Vagina (tissue), 2 donors: ENCODE measurements around the gene GGA1.

Experiments
- CTCF ChIP-seq, 3 experiments: fragments of 450-650 bp in 2 of 3; fragments of 200-600 bp in 1 of 3; sonication (generic) in 1 of 3; IDR thresholded peaks; one replicate each; pipeline ENCODE4 v1.5.1; 2017 to 2019; ENCODE audit warnings: antibody characterized with exemption in 3 of 3, mild to moderate bottlenecking in 2 of 3, moderate library complexity in 2 of 3
- POLR2A ChIP-seq, 2 donors: fragments of 450-650 bp; IDR thresholded peaks; one replicate each; pipeline ENCODE4 v1.6.1; 2017; ENCODE audit warnings: antibody characterized with exemption in 2 of 2, mild to moderate bottlenecking in 2 of 2, moderate library complexity in 2 of 2
- POLR2AphosphoS5 ChIP-seq, 2 donors: sonication (generic); formaldehyde crosslinking; IDR thresholded peaks; one replicate each; pipeline ENCODE4 v1.9.0; 2017; ENCODE audit warnings: antibody characterized with exemption in 2 of 2, mild to moderate bottlenecking in 2 of 2, low read depth in 1 of 2; ENCODE audit not compliant: insufficient read depth in 1 of 2

- TF ChIP-seq CTCF (IDR thresholded peaks at IDR 0.05) = no peak
- TF ChIP-seq POLR2A (IDR thresholded peaks at IDR 0.05) = no peak
- no peak for TF ChIP-seq POLR2AphosphoS5 (IDR thresholded peaks at IDR 0.05; ENCODE audit: insufficient read depth in 1 of 2, low read depth in 1 of 2)
Observed at GRCh38 chr22:37647317-37647716, 38.7 kb downstream of the GGA1 start.
